IMR-90 (cell line): ENCODE measurements around the gene RET. TPM values are rescaled to one million over a fixed set of nuclear protein-coding genes. Genes with fewer than 3 reads are reported as not detected.

Experiments
- ATAC-seq: fragments of 200-7000 bp; cut with Tn5 transposase; 2 replicates; pipeline ENCODE4 v1.9.1; 2020; ENCODE audit warnings: low read depth, mild to moderate bottlenecking, moderate library complexity
- BruUV-seq: library from RNA; stranded (reverse); fragments of 400-500 nt; replicated peaks from 2 replicates; lab custom pipeline; 2021; lab: Mats Ljungman, UMichigan
- CTCF ChIA-PET: fragments of 300-600 bp; formaldehyde crosslinking; extraction: SDS; loops from one replicate; lab custom pipeline; 2021; ENCODE audit warnings: antibody characterized with exemption; lab: Yijun Ruan, JAX
- POLR2A ChIA-PET: fragments of 300-600 bp; sonication (Branson Sonifier 250); formaldehyde crosslinking; loops from one replicate; lab custom pipeline; 2022; ENCODE audit warnings: antibody characterized with exemption; ENCODE audit not compliant: unreplicated experiment; lab: Charles Lee
- DNase-seq: peaks from one replicate; pipeline ENCODE4 v3.0.0; 2013
- H2AFZ ChIP-seq: replicated peaks from 2 replicates; pipeline ENCODE3; 2013; ENCODE audit warnings: low read length, mild to moderate bottlenecking; ENCODE audit not compliant: poor library complexity
- H2AK5ac ChIP-seq: 2 replicates; pipeline ENCODE4 v1.6.1; 2013; ENCODE audit warnings: low read depth, low read length, inconsistent platforms
- H2AK9ac ChIP-seq: replicated peaks from 2 replicates; pipeline ENCODE3; 2013; ENCODE audit warnings: mild to moderate bottlenecking, low read depth, low read length, moderate library complexity; ENCODE audit not compliant: poor library complexity
- H2BK120ac ChIP-seq: 2 replicates; pipeline ENCODE4 v1.6.1; 2013; ENCODE audit warnings: low read depth, low read length, inconsistent platforms
- H2BK15ac ChIP-seq: 3 replicates; pipeline ENCODE4 v1.6.1; 2013; ENCODE audit warnings: low read depth, low read length, inconsistent platforms
- H2BK20ac ChIP-seq: 2 replicates; pipeline ENCODE4 v1.6.1; 2013; ENCODE audit warnings: low read depth, mild to moderate bottlenecking, inconsistent platforms, low read length, moderate library complexity
- H2BK5ac ChIP-seq: 2 replicates; pipeline ENCODE4 v1.6.1; 2013; ENCODE audit warnings: mild to moderate bottlenecking, low read depth, low read length, inconsistent platforms; ENCODE audit not compliant: poor library complexity, severe bottlenecking
- H3K14ac ChIP-seq: replicated peaks from 2 replicates; pipeline ENCODE4 v1.6.1; 2013; ENCODE audit warnings: low read depth, low read length, inconsistent platforms
- H3K18ac ChIP-seq: 2 replicates; pipeline ENCODE4 v1.6.1; 2013; ENCODE audit warnings: low read depth, low read length, control low read depth
- H3K23ac ChIP-seq: 2 replicates; pipeline ENCODE4 v1.6.1; 2013; ENCODE audit warnings: low read depth, low read length, inconsistent platforms
- H3K27ac ChIP-seq: 2 replicates; pipeline ENCODE4 v1.5.1; 2013; ENCODE audit warnings: mild to moderate bottlenecking, control low read depth, low read length; ENCODE audit not compliant: insufficient read depth
- H3K27me3 ChIP-seq: 2 replicates; pipeline ENCODE4 v1.6.1; 2013; ENCODE audit warnings: low read length; ENCODE audit not compliant: control insufficient read depth, insufficient read depth
- H3K36me3 ChIP-seq: 2 replicates; pipeline ENCODE4 v1.6.1; 2013; ENCODE audit warnings: low read length, mixed read lengths; ENCODE audit not compliant: control insufficient read depth, insufficient read depth
- H3K4ac ChIP-seq: 2 replicates; pipeline ENCODE4 v1.6.1; 2013; ENCODE audit warnings: low read depth, low read length, inconsistent platforms
- H3K4me1 ChIP-seq: 2 replicates; pipeline ENCODE4 v1.6.1; 2013; ENCODE audit warnings: low read length, mixed read lengths; ENCODE audit not compliant: control insufficient read depth, insufficient read depth
- H3K4me2 ChIP-seq: 2 replicates; pipeline ENCODE4 v1.6.1; 2013; ENCODE audit warnings: low read depth, mild to moderate bottlenecking, control low read depth, low read length, moderate library complexity
- H3K4me3 ChIP-seq: 2 replicates; pipeline ENCODE4 v1.5.1; 2013; ENCODE audit warnings: low read depth, mild to moderate bottlenecking, control low read depth, low read length, moderate library complexity; ENCODE audit not compliant: insufficient read depth
- H3K56ac ChIP-seq: 2 replicates; pipeline ENCODE4 v1.6.1; 2013; ENCODE audit warnings: low read length, inconsistent platforms; ENCODE audit not compliant: insufficient read depth; ENCODE audit errors: extremely low read depth
- H3K79me1 ChIP-seq, 2 experiments: 2 replicates each; pipeline ENCODE4 v1.6.1; 2013; ENCODE audit warnings: low read length in 2 of 2, inconsistent platforms in 1 of 2, low read depth in 1 of 2
- H3K9ac ChIP-seq: 2 replicates; pipeline ENCODE4 v1.6.1; 2013; ENCODE audit warnings: low read depth, low read length, control low read depth
- H3K9me1 ChIP-seq: 2 replicates; pipeline ENCODE4 v1.6.1; 2013; ENCODE audit warnings: low read length, inconsistent platforms; ENCODE audit not compliant: insufficient read depth
- H3K9me3 ChIP-seq: 2 replicates; pipeline ENCODE4 v1.6.1; 2013; ENCODE audit warnings: low read length; ENCODE audit not compliant: control insufficient read depth, insufficient read depth
- H4K20me1 ChIP-seq: 2 replicates; pipeline ENCODE4 v1.6.1; 2013; ENCODE audit warnings: low read length, inconsistent platforms; ENCODE audit not compliant: insufficient read depth
- H4K5ac ChIP-seq: 2 replicates; pipeline ENCODE4 v1.6.1; 2013; ENCODE audit warnings: mild to moderate bottlenecking, low read depth, low read length, control low read depth
- H4K8ac ChIP-seq, 2 experiments: 2 replicates each; pipeline ENCODE4 v1.6.1; 2013; ENCODE audit warnings: low read depth in 2 of 2, low read length in 2 of 2, control low read depth in 1 of 2, inconsistent platforms in 1 of 2
- H4K91ac ChIP-seq: 2 replicates; pipeline ENCODE4 v1.6.1; 2013; ENCODE audit warnings: low read depth, low read length, inconsistent platforms; ENCODE audit not compliant: insufficient read depth
- BHLHE40 ChIP-seq: fragments of 150-350 bp; IDR thresholded peaks from 2 replicates; pipeline ENCODE4 v1.6.1; 2016; ENCODE audit warnings: mild to moderate bottlenecking, low read depth, low read length
- CEBPB ChIP-seq: IDR thresholded peaks from 2 replicates; pipeline ENCODE4 v1.6.1; 2012; ENCODE audit warnings: low read depth, low read length, improper control_type of control experiment
- CHD1 ChIP-seq: IDR thresholded peaks from 2 replicates; pipeline ENCODE4 v1.6.1; 2012; ENCODE audit warnings: low read depth, low read length, improper control_type of control experiment
- FOS ChIP-seq: fragments of 150-350 bp; IDR thresholded peaks from 2 replicates; pipeline ENCODE4 v1.6.1; 2016; ENCODE audit warnings: low read depth, low read length
- MAFK ChIP-seq: IDR thresholded peaks from 2 replicates; pipeline ENCODE4 v1.6.1; 2012; ENCODE audit warnings: low read depth, low read length, improper control_type of control experiment
- MAZ ChIP-seq: IDR thresholded peaks from 2 replicates; pipeline ENCODE4 v1.6.1; 2012; ENCODE audit warnings: low read depth, mild to moderate bottlenecking, low read length, improper control_type of control experiment, moderate library complexity, borderline replicate concordance
- MXI1 ChIP-seq: IDR thresholded peaks from 2 replicates; pipeline ENCODE4 v1.6.1; 2012; ENCODE audit warnings: low read depth, mild to moderate bottlenecking, low read length, moderate library complexity, borderline replicate concordance
- NFE2L2 ChIP-seq: fragments of 150-350 bp; IDR thresholded peaks from 2 replicates; pipeline ENCODE4 v1.6.1; 2016; ENCODE audit warnings: low read depth, mild to moderate bottlenecking, low read length
- POLR2A ChIP-seq: IDR thresholded peaks from 2 replicates; pipeline ENCODE4 v1.6.1; 2012; ENCODE audit warnings: mild to moderate bottlenecking, low read depth, low read length
- RAD21 ChIP-seq: IDR thresholded peaks from 2 replicates; pipeline ENCODE4 v1.6.1; 2012; ENCODE audit warnings: low read length, improper control_type of control experiment
- RCOR1 ChIP-seq: IDR thresholded peaks from 2 replicates; pipeline ENCODE4 v1.6.1; 2012; ENCODE audit warnings: mild to moderate bottlenecking, low read length, improper control_type of control experiment; ENCODE audit not compliant: insufficient replicate concordance
- RFX5 ChIP-seq: IDR thresholded peaks from 2 replicates; pipeline ENCODE4 v1.8.0; 2012; ENCODE audit warnings: low read depth, mild to moderate bottlenecking, low read length, moderate library complexity
- SMC3 ChIP-seq: fragments of 150-350 bp; IDR thresholded peaks from 2 replicates; pipeline ENCODE4 v1.6.1; 2016; ENCODE audit warnings: low read depth, mild to moderate bottlenecking, antibody characterized with exemption, low read length, moderate library complexity
- WGBS, 2 experiments: methylation state at CpG; one replicate each; pipeline versions ENCODE4 v1.1.5 to v1.1.7; 2013; ENCODE audit warnings: missing lambda C conversion rate in 2 of 2; ENCODE audit not compliant: insufficient read length in 1 of 2; ENCODE audit errors: extremely low coverage in 2 of 2; 5-methylcytosine and 5-hydroxymethylcytosine counted together
- dilution Hi-C: fragments of 300-500 bp; cut with HindIII; formaldehyde crosslinking; loops from one replicate; pipeline ENCODE4 v1.14.3; 2018; ENCODE audit warnings: low sequenced_read_pairs; ENCODE audit not compliant: unreplicated experiment
- in situ Hi-C: fragments of 300-500 bp; cut with MboI; formaldehyde crosslinking; loops from 3 replicates; pipeline ENCODE4 v1.14.3; 2019; ENCODE audit warnings: low sequenced_read_pairs, inconsistent platforms, mixed read lengths
- intact Hi-C: fragments of 100-400 bp; cut with micrococcal nuclease; formaldehyde crosslinking; loops from 2 replicates; pipeline ENCODE4 v1.10.0; 2022
- polyA plus RNA-seq, 3 experiments: library from polyadenylated mRNA; depleted of rRNA; stranded (reverse); fragments of >200 nt; gene quantifications; 2 replicates each; pipeline ENCODE4 v1.2.3, GENCODE V29; 2012; ENCODE audit warnings: low replicate concordance in 1 of 3
- total RNA-seq: library from RNA; depleted of rRNA; stranded (reverse); fragments of >200 nt; gene quantifications from 2 replicates; pipeline ENCODE4 v1.2.3, GENCODE V29; 2012
- TF ChIP-seq, protein P1 (sequence below): fragments of 150-350 bp; IDR thresholded peaks from 2 replicates; pipeline ENCODE4 v1.6.1; 2016; ENCODE audit warnings: low read depth, mild to moderate bottlenecking, low read length, moderate library complexity, borderline replicate concordance
- TF ChIP-seq, protein P2 (sequence below): conservative IDR thresholded peaks from 2 replicates; pipeline ENCODE4 v1.5.1; 2012; ENCODE audit warnings: mild to moderate bottlenecking, low read depth, low read length, improper control_type of control experiment
- TF ChIP-seq, protein P3 (sequence below): fragments of 150-350 bp; IDR thresholded peaks from 2 replicates; pipeline ENCODE4 v1.6.1; 2017; ENCODE audit warnings: mild to moderate bottlenecking, antibody characterized with exemption, low read length, low read depth

Gene RET
- total and polyA plus RNA-seq, 2 of the 4 experiments (the other 2 are of a cell fraction), result 0.10 to 0.18 TPM

GRCh38 chr10:43056568-43057011 lies 20.3 kb upstream of the RET start:
- no peaks in the 10 kb centered on the region for H3K36me3 ChIP-seq
- no TSS peak for BruUV-seq
- in situ Hi-C loops, result loop anchor here (25.0 kb wide), 1 partner anchor 169 kb away; no protein-coding TSS in a partner anchor
- H3K4ac ChIP-seq, result no peak overlapping the region
- no peak overlapping the region for H3K27ac ChIP-seq
- H3K4me1 ChIP-seq, result no peaks in the 10 kb centered on the region
- no peak overlapping the region for H4K91ac ChIP-seq
- no peak overlapping the region for H2BK5ac ChIP-seq
- H4K8ac ChIP-seq, result no peak overlapping the region
- no peak overlapping the region for H4K5ac ChIP-seq
- H3K4me3 ChIP-seq, result no peak overlapping the region
- H3K23ac ChIP-seq, result no peak overlapping the region
- peaks cover 12% of the 10 kb centered on the region for H3K27me3 ChIP-seq
- H2AFZ ChIP-seq, result no peak overlapping the region
- H3K18ac ChIP-seq, result no peak overlapping the region
- intact Hi-C loops, result no loop called here
- H2BK15ac ChIP-seq, result no peak overlapping the region
- H2BK20ac ChIP-seq, result no peak overlapping the region
- no peak for ATAC-seq
- H3K79me1 ChIP-seq, result no peaks in the 10 kb centered on the region
- no peak overlapping the region for H3K9ac ChIP-seq
- H2AK9ac ChIP-seq, result no peak overlapping the region
- no peaks in the 10 kb centered on the region for H3K9me3 ChIP-seq
- no peak overlapping the region for H3K14ac ChIP-seq
- ChIA-PET POLR2A (no interaction called here), CTCF (no interaction called here)
- 50% methylated on average over 2 of the region's 5 CpGs; no CpG with 5 or more reads in 1 of the 2 experiments for WGBS, 2 experiments
- no peak overlapping the region for H2AK5ac ChIP-seq
- dilution Hi-C loops, result no loop called here
- DNase-seq, result no peak
- H3K4me2 ChIP-seq, result no peak overlapping the region
- H4K20me1 ChIP-seq, result no peaks in the 10 kb centered on the region
- TF ChIP-seq SMC3, result no peak
- TF ChIP-seq FOS, result no peak
- TF ChIP-seq, protein P1, sequence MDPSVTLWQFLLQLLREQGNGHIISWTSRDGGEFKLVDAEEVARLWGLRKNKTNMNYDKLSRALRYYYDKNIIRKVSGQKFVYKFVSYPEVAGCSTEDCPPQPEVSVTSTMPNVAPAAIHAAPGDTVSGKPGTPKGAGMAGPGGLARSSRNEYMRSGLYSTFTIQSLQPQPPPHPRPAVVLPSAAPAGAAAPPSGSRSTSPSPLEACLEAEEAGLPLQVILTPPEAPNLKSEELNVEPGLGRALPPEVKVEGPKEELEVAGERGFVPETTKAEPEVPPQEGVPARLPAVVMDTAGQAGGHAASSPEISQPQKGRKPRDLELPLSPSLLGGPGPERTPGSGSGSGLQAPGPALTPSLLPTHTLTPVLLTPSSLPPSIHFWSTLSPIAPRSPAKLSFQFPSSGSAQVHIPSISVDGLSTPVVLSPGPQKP, result no peak
- no peak for TF ChIP-seq MAFK
- TF ChIP-seq CEBPB, result no peak
- TF ChIP-seq RFX5, result no peak
- no peak for TF ChIP-seq CHD1
- TF ChIP-seq, protein P2, sequence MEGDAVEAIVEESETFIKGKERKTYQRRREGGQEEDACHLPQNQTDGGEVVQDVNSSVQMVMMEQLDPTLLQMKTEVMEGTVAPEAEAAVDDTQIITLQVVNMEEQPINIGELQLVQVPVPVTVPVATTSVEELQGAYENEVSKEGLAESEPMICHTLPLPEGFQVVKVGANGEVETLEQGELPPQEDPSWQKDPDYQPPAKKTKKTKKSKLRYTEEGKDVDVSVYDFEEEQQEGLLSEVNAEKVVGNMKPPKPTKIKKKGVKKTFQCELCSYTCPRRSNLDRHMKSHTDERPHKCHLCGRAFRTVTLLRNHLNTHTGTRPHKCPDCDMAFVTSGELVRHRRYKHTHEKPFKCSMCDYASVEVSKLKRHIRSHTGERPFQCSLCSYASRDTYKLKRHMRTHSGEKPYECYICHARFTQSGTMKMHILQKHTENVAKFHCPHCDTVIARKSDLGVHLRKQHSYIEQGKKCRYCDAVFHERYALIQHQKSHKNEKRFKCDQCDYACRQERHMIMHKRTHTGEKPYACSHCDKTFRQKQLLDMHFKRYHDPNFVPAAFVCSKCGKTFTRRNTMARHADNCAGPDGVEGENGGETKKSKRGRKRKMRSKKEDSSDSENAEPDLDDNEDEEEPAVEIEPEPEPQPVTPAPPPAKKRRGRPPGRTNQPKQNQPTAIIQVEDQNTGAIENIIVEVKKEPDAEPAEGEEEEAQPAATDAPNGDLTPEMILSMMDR, result no peak
- no peak for TF ChIP-seq NFE2L2
- TF ChIP-seq, protein P3, sequence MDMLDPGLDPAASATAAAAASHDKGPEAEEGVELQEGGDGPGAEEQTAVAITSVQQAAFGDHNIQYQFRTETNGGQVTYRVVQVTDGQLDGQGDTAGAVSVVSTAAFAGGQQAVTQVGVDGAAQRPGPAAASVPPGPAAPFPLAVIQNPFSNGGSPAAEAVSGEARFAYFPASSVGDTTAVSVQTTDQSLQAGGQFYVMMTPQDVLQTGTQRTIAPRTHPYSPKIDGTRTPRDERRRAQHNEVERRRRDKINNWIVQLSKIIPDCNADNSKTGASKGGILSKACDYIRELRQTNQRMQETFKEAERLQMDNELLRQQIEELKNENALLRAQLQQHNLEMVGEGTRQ, result no peak
- no peak for TF ChIP-seq MXI1
- TF ChIP-seq POLR2A, result no peak
- no peak for TF ChIP-seq RAD21
- no peak for TF ChIP-seq BHLHE40
- no peak for TF ChIP-seq MAZ
- TF ChIP-seq RCOR1, result no peak
- H3K56ac ChIP-seq, result no peak overlapping the region
- no peaks in the 10 kb centered on the region for H3K9me1 ChIP-seq
- H2BK120ac ChIP-seq, result no peak overlapping the region
